ENCODE data around the gene GAMT. TPM values are rescaled to one million over a fixed set of nuclear protein-coding genes. Genes with fewer than 3 reads are reported as not detected.

Gene GAMT
- total and polyA plus RNA-seq, 2 experiments from 2014 or later = 21.5 to 36.9 TPM

GRCh38 chr19:1445185-1445931 lies 44.0 kb upstream of the GAMT start:
- Mint-ChIP-seq H3K4me1 (peaks cover 29% of the 10 kb centered on the region), H3K27me3 (ENCODE audit: insufficient read depth, low read depth, poor library complexity) (peaks cover 50% of the 10 kb centered on the region), H3K4me3 (peak overlapping the region; percentile 67), H3K36me3 (ENCODE audit: low read depth) (peaks cover 28% of the 10 kb centered on the region), H3K9me3 (no peaks in the 10 kb centered on the region; the same call in 2 of the 3 replicates), H3K27ac (no peak overlapping the region)
- Histone ChIP-seq H3K27ac (ENCODE audit: low read depth) (no peak overlapping the region), H3K27me3 (ENCODE audit: insufficient read depth) (peaks cover 37% of the 10 kb centered on the region), H3K4me1 (ENCODE audit: insufficient read depth) (peaks cover 20% of the 10 kb centered on the region; the same call in 1 of the 2 replicates), H3K36me3 (ENCODE audit: insufficient read depth) (peaks cover 13% of the 10 kb centered on the region), H3K79me2 (replicated peaks; ENCODE audit: insufficient read depth) (0 out of 2 replicates have a peak, but pooled peaks cover 2% of the 10 kb centered on the region), H3K4me2 (peak overlapping the region; percentile 91), H4K20me1 (replicated peaks; ENCODE audit: insufficient read depth) (peaks cover 18% of the 10 kb centered on the region), H3K9me2 (ENCODE audit: insufficient read depth) (no peaks in the 10 kb centered on the region), H3F3A (replicated peaks; ENCODE audit: low read depth) (peaks cover 53% of the 10 kb centered on the region), H2AFZ (peak overlapping the region; percentile 90), H3K4me3 (peak overlapping the region; percentile 83)
- TF ChIP-seq, protein P1, sequence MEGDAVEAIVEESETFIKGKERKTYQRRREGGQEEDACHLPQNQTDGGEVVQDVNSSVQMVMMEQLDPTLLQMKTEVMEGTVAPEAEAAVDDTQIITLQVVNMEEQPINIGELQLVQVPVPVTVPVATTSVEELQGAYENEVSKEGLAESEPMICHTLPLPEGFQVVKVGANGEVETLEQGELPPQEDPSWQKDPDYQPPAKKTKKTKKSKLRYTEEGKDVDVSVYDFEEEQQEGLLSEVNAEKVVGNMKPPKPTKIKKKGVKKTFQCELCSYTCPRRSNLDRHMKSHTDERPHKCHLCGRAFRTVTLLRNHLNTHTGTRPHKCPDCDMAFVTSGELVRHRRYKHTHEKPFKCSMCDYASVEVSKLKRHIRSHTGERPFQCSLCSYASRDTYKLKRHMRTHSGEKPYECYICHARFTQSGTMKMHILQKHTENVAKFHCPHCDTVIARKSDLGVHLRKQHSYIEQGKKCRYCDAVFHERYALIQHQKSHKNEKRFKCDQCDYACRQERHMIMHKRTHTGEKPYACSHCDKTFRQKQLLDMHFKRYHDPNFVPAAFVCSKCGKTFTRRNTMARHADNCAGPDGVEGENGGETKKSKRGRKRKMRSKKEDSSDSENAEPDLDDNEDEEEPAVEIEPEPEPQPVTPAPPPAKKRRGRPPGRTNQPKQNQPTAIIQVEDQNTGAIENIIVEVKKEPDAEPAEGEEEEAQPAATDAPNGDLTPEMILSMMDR (conservative IDR thresholded peaks at IDR 0.05; ENCODE audit: low read depth in 2 of 2) = peak; percentile 72 to 82
- no peak for TF ChIP-seq POLR2AphosphoS5 (IDR thresholded peaks at IDR 0.05; ENCODE audit: low read depth)
- ATAC-seq (peak; percentile 64), DNase-seq (ENCODE audit: low spot score) (peak; percentile 79)

GRCh38 chr19:1441677-1442438 lies 40.5 kb upstream of the GAMT start:
- Histone ChIP-seq H3K4me3 (no peak overlapping the region), H3F3A (replicated peaks; ENCODE audit: low read depth) (peaks cover 69% of the 10 kb centered on the region), H2AFZ (no peak overlapping the region), H3K4me2 (no peak overlapping the region), H3K9me2 (ENCODE audit: insufficient read depth) (no peaks in the 10 kb centered on the region), H3K79me2 (replicated peaks; ENCODE audit: insufficient read depth) (peaks cover 24% of the 10 kb centered on the region), H3K4me1 (ENCODE audit: insufficient read depth) (peaks cover 16% of the 10 kb centered on the region; the same call in 1 of the 2 replicates), H3K27me3 (ENCODE audit: insufficient read depth) (peaks cover 8% of the 10 kb centered on the region), H3K27ac (ENCODE audit: low read depth) (peak overlapping the region; percentile 72; the same call in 1 of the 2 replicates), H4K20me1 (replicated peaks; ENCODE audit: insufficient read depth) (peaks cover 29% of the 10 kb centered on the region), H3K36me3 (ENCODE audit: insufficient read depth) (peaks cover 24% of the 10 kb centered on the region)
- no peak for ATAC-seq
- H3K36me3 Mint-ChIP-seq (ENCODE audit: low read depth) = peaks cover 47% of the 10 kb centered on the region
- 0 out of 2 replicates have a peak overlapping the region, but pooled peaks have one; percentile 23 for H3K27ac Mint-ChIP-seq
- peaks cover 39% of the 10 kb centered on the region for H3K27me3 Mint-ChIP-seq (ENCODE audit: insufficient read depth, low read depth, poor library complexity)
- no peak for DNase-seq (ENCODE audit: low spot score)
- TF ChIP-seq ZNF114 (CRISPR knock-in tag; IDR thresholded peaks at IDR 0.05) (no peak), ZNF331 (CRISPR knock-in tag; IDR thresholded peaks at IDR 0.05; ENCODE audit: low read depth) (no peak), EZH2phosphoT487 (IDR thresholded peaks at IDR 0.05; ENCODE audit: unreplicated experiment) (no peak)
- no peaks in the 10 kb centered on the region for H3K9me3 Mint-ChIP-seq
- H3K4me1 Mint-ChIP-seq = peaks cover 20% of the 10 kb centered on the region
- H3K4me3 Mint-ChIP-seq = peak overlapping the region; percentile 97

- Histone ChIP-seq H3K27ac (ENCODE audit: low read depth) (peak overlapping the region; percentile 72), H4K20me1 (replicated peaks; ENCODE audit: insufficient read depth) (peaks cover 29% of the 10 kb centered on the region), H3K27me3 (ENCODE audit: insufficient read depth) (no peaks in the 10 kb centered on the region), H3K4me3 (no peak overlapping the region), H3K36me3 (ENCODE audit: insufficient read depth) (peaks cover 24% of the 10 kb centered on the region), H3F3A (replicated peaks; ENCODE audit: low read depth) (peaks cover 73% of the 10 kb centered on the region), H3K4me2 (no peak overlapping the region), H3K9me2 (ENCODE audit: insufficient read depth) (no peaks in the 10 kb centered on the region), H3K4me1 (ENCODE audit: insufficient read depth) (peaks cover 16% of the 10 kb centered on the region; the same call in 1 of the 2 replicates), H2AFZ (no peak overlapping the region), H3K79me2 (replicated peaks; ENCODE audit: insufficient read depth) (peaks cover 24% of the 10 kb centered on the region)
- no peak overlapping the region for H3K27ac Mint-ChIP-seq
- H3K4me3 Mint-ChIP-seq = peak overlapping the region; percentile 97
- peaks cover 20% of the 10 kb centered on the region for H3K4me1 Mint-ChIP-seq
- H3K36me3 Mint-ChIP-seq (ENCODE audit: low read depth) = peaks cover 47% of the 10 kb centered on the region
- no peaks in the 10 kb centered on the region for H3K9me3 Mint-ChIP-seq
- no peak for ATAC-seq
- H3K27me3 Mint-ChIP-seq (ENCODE audit: insufficient read depth, low read depth, poor library complexity) = peaks cover 39% of the 10 kb centered on the region
- DNase-seq (ENCODE audit: low spot score) = no peak
- TF ChIP-seq JUNB (IDR thresholded peaks at IDR 0.05; ENCODE audit: unreplicated experiment) = no peak
These were observed 39.7 kb upstream of the GAMT start for GRCh38 chr19:1441022-1441426.

All from GM23338 (cell line).